Stimulated activated naive CD8-positive, alpha-beta T cell treated with anti-CD3 and anti-CD28 coated beads, Interleukin-15, amount 100 ng/mL, for 72 hours (primary cell): ENCODE results near the gene PPM1H.
A peak's percentile ranks its signal among the peaks of the same experiment; 100 is the strongest.

Source experiments
- ATAC-seq: fragments of 150-1000 bp; cut with Tn5 transposase; 2 replicates; pipeline ENCODE4 v1.10.0; 2021; ENCODE audit warnings: mild to moderate bottlenecking, moderate library complexity
- DNase-seq, 2 donors: peaks; one replicate each; pipeline ENCODE4 v3.0.0; 2021 to 2022
- H3K27ac Mint-ChIP-seq, 2 donors: one replicate each; pipeline ENCODE4 v1.8.0; 2022; ENCODE audit warnings: mild to moderate bottlenecking in 2 of 2, mixed read lengths in 2 of 2, moderate library complexity in 2 of 2
- H3K27me3 Mint-ChIP-seq: one replicate; pipeline ENCODE4 v1.8.0; 2022; ENCODE audit warnings: mixed read lengths
- H3K4me1 Mint-ChIP-seq: one replicate; pipeline ENCODE4 v1.8.0; 2022; ENCODE audit warnings: mild to moderate bottlenecking, mixed read lengths
- H3K4me3 Mint-ChIP-seq, 2 donors: one replicate each; pipeline ENCODE4 v1.8.0; 2022; ENCODE audit warnings: mild to moderate bottlenecking in 2 of 2, mixed read lengths in 2 of 2, moderate library complexity in 1 of 2
- H3K9me3 Mint-ChIP-seq, 2 donors: one replicate each; pipeline ENCODE4 v1.8.0; 2022; ENCODE audit warnings: mixed read lengths in 2 of 2

PPM1H gene

GRCh38 chr12:62799126-62799736 is 135.7 kb downstream of the PPM1H start:
- DNase-seq (peak; percentile 53 to 54), ATAC-seq (peak; percentile 79)
- H3K9me3 Mint-ChIP-seq = no peaks in the 10 kb centered on the region
- H3K4me3 Mint-ChIP-seq = no peak overlapping the region
- no peak overlapping the region for H3K27ac Mint-ChIP-seq
- no peaks in the 10 kb centered on the region for H3K4me1 Mint-ChIP-seq
- H3K27me3 Mint-ChIP-seq = peaks cover 17% of the 10 kb centered on the region

GRCh38 chr12:62794218-62794583 is 140.7 kb downstream of the PPM1H start:
- no peaks in the 10 kb centered on the region for H3K4me1 Mint-ChIP-seq
- ATAC-seq (no peak), DNase-seq (no peak)
- no peak overlapping the region for H3K4me3 Mint-ChIP-seq
- H3K9me3 Mint-ChIP-seq = no peaks in the 10 kb centered on the region
- H3K27ac Mint-ChIP-seq = no peak overlapping the region
- H3K27me3 Mint-ChIP-seq = peaks cover 37% of the 10 kb centered on the region

- peak; percentile 60 to 63 for DNase-seq
- Mint-ChIP-seq H3K4me1 (no peaks in the 10 kb centered on the region), H3K9me3 (no peaks in the 10 kb centered on the region), H3K27ac (no peak overlapping the region), H3K4me3 (no peak overlapping the region), H3K27me3 (peaks cover 37% of the 10 kb centered on the region)
- no peak for ATAC-seq
These were observed 141.4 kb downstream of the PPM1H start for GRCh38 chr12:62793256-62794217.

GRCh38 chr12:62792236-62792870 is 142.6 kb downstream of the PPM1H start:
- Mint-ChIP-seq H3K9me3 (no peaks in the 10 kb centered on the region), H3K27ac (no peak overlapping the region)

GRCh38 chr12:62789851-62790250 is 145.1 kb downstream of the PPM1H start:
- Mint-ChIP-seq H3K4me1 (peaks cover 14% of the 10 kb centered on the region), H3K9me3 (no peaks in the 10 kb centered on the region), H3K27ac (no peak overlapping the region), H3K27me3 (peaks cover 20% of the 10 kb centered on the region), H3K4me3 (no peak overlapping the region)
- no peak for ATAC-seq
- DNase-seq = no peak

More at GRCh38 chr12:62792236-62792870, 142.6 kb downstream of the PPM1H start:
- no peak overlapping the region for H3K4me3 Mint-ChIP-seq
- H3K27me3 Mint-ChIP-seq = peaks cover 30% of the 10 kb centered on the region
- DNase-seq (no peak), ATAC-seq (no peak)
- no peaks in the 10 kb centered on the region for H3K4me1 Mint-ChIP-seq

GRCh38 chr12:62787611-62788010 is 147.3 kb downstream of the PPM1H start:
- H3K9me3 Mint-ChIP-seq = no peaks in the 10 kb centered on the region
- H3K27me3 Mint-ChIP-seq = peaks cover 20% of the 10 kb centered on the region
- ATAC-seq = no peak
- H3K27ac Mint-ChIP-seq = no peak overlapping the region
- peaks cover 19% of the 10 kb centered on the region for H3K4me1 Mint-ChIP-seq
- H3K4me3 Mint-ChIP-seq = no peak overlapping the region
- DNase-seq = no peak

GRCh38 chr12:62787023-62787422 is 147.9 kb downstream of the PPM1H start:
- peaks cover 20% of the 10 kb centered on the region for H3K27me3 Mint-ChIP-seq
- DNase-seq = no peak
- no peaks in the 10 kb centered on the region for H3K9me3 Mint-ChIP-seq
- peak overlapping the region in 1 of 2 donors; percentile 63 for H3K27ac Mint-ChIP-seq
- ATAC-seq = no peak
- peaks cover 19% of the 10 kb centered on the region for H3K4me1 Mint-ChIP-seq
- H3K4me3 Mint-ChIP-seq = no peak overlapping the region

- H3K4me3 Mint-ChIP-seq = peak overlapping the region in 1 of 2 donors; percentile 32
- peaks cover 17% of the 10 kb centered on the region for H3K27me3 Mint-ChIP-seq
- no peak for DNase-seq
- H3K27ac Mint-ChIP-seq = peak overlapping the region in 1 of 2 donors; percentile 55
- H3K9me3 Mint-ChIP-seq = no peaks in the 10 kb centered on the region
- ATAC-seq = peak; percentile 74
- peaks cover 19% of the 10 kb centered on the region for H3K4me1 Mint-ChIP-seq
These were observed 148.9 kb downstream of the PPM1H start for GRCh38 chr12:62785941-62786559.

- no peak for DNase-seq
- H3K4me1 Mint-ChIP-seq = peaks cover 19% of the 10 kb centered on the region
- no peaks in the 10 kb centered on the region for H3K9me3 Mint-ChIP-seq
- no peak overlapping the region for H3K27ac Mint-ChIP-seq
- ATAC-seq = no peak
- H3K4me3 Mint-ChIP-seq = no peak overlapping the region
- peaks cover 2% of the 10 kb centered on the region for H3K27me3 Mint-ChIP-seq
These were observed 150.4 kb downstream of the PPM1H start for GRCh38 chr12:62784576-62784975.

- H3K9me3 Mint-ChIP-seq = no peaks in the 10 kb centered on the region
- no peak overlapping the region for H3K4me3 Mint-ChIP-seq
- H3K27ac Mint-ChIP-seq = no peak overlapping the region
- DNase-seq = no peak
- no peaks in the 10 kb centered on the region for H3K27me3 Mint-ChIP-seq
- no peak for ATAC-seq
- H3K4me1 Mint-ChIP-seq = peaks cover 19% of the 10 kb centered on the region
These were observed 151.1 kb downstream of the PPM1H start for GRCh38 chr12:62783881-62784280.

GRCh38 chr12:62781136-62781880 is 153.6 kb downstream of the PPM1H start:
- peak overlapping the region in 1 of 2 donors; percentile 81 for H3K27ac Mint-ChIP-seq
- no peak overlapping the region for H3K4me3 Mint-ChIP-seq
- H3K27me3 Mint-ChIP-seq = no peaks in the 10 kb centered on the region
- peaks cover 15% of the 10 kb centered on the region for H3K4me1 Mint-ChIP-seq
- DNase-seq = no peak
- ATAC-seq = no peak
- peaks cover 0 to 1% of the 10 kb centered on the region in 2 donors for H3K9me3 Mint-ChIP-seq

- Mint-ChIP-seq H3K27ac (no peak overlapping the region), H3K27me3 (no peaks in the 10 kb centered on the region), H3K4me1 (peaks cover 11% of the 10 kb centered on the region), H3K9me3 (peaks cover 0 to 10% of the 10 kb centered on the region in 2 donors), H3K4me3 (no peak overlapping the region)
- no peak for ATAC-seq
- no peak for DNase-seq
These were observed 155.5 kb downstream of the PPM1H start for GRCh38 chr12:62779488-62779887.

- Mint-ChIP-seq H3K27me3 (no peaks in the 10 kb centered on the region), H3K9me3 (peaks cover 0 to 10% of the 10 kb centered on the region in 2 donors), H3K27ac (no peak overlapping the region), H3K4me1 (peaks cover 6% of the 10 kb centered on the region), H3K4me3 (no peak overlapping the region)
- DNase-seq = no peak
- no peak for ATAC-seq
These were observed 156.8 kb downstream of the PPM1H start for GRCh38 chr12:62778187-62778586.

GRCh38 chr12:62776997-62777396 is 158.0 kb downstream of the PPM1H start:
- no peak for DNase-seq
- Mint-ChIP-seq H3K4me1 (peaks cover 6% of the 10 kb centered on the region), H3K27ac (no peak overlapping the region), H3K4me3 (no peak overlapping the region), H3K27me3 (no peaks in the 10 kb centered on the region), H3K9me3 (peaks cover 0 to 10% of the 10 kb centered on the region in 2 donors)
- no peak for ATAC-seq

GRCh38 chr12:62776575-62776974 is 158.4 kb downstream of the PPM1H start:
- peaks cover 0 to 10% of the 10 kb centered on the region in 2 donors for H3K9me3 Mint-ChIP-seq
- no peak overlapping the region for H3K4me3 Mint-ChIP-seq
- H3K27ac Mint-ChIP-seq = no peak overlapping the region
- H3K4me1 Mint-ChIP-seq = peaks cover 6% of the 10 kb centered on the region
- no peak for ATAC-seq
- H3K27me3 Mint-ChIP-seq = no peaks in the 10 kb centered on the region
- DNase-seq = no peak
